MM.1S (cell line): ENCODE data around the gene NEDD4L.
A peak's percentile ranks its signal among the peaks of the same experiment; 100 is the strongest.

ENCODE experiments used
- DNase-seq: peaks from one replicate; pipeline ENCODE4 v3.0.0-alpha.2; 2015
- H2AFZ ChIP-seq: fragments of 300-600 bp; sonication (generic); 2 replicates; pipeline ENCODE4 v1.6.0; 2016; ENCODE audit warnings: antibody characterized with exemption, low read length
- H3F3A ChIP-seq: fragments of 300-600 bp; sonication (generic); 2 replicates; pipeline ENCODE4 v1.6.1; 2016; ENCODE audit warnings: mild to moderate bottlenecking, antibody characterized with exemption, low read length, moderate library complexity, mixed read lengths; ENCODE audit not compliant: insufficient read depth
- H3K27ac ChIP-seq: fragments of 300-600 bp; sonication (generic); 2 replicates; pipeline ENCODE4 v1.5.1; 2016; ENCODE audit warnings: mild to moderate bottlenecking, low read length
- H3K27me3 ChIP-seq: fragments of 300-600 bp; sonication (generic); replicated peaks from 2 replicates; pipeline ENCODE4 v1.6.0; 2016; ENCODE audit warnings: low read length; ENCODE audit not compliant: insufficient read depth
- H3K36me3 ChIP-seq: fragments of 300-600 bp; sonication (generic); replicated peaks from 2 replicates; pipeline ENCODE4 v1.6.1; 2016; ENCODE audit warnings: mild to moderate bottlenecking, low read length, mixed read lengths; ENCODE audit not compliant: insufficient read depth
- H3K4me1 ChIP-seq: fragments of 300-600 bp; sonication (generic); 2 replicates; pipeline ENCODE4 v1.6.1; 2016; ENCODE audit warnings: low read length, mixed read lengths
- H3K4me2 ChIP-seq: fragments of 300-600 bp; sonication (generic); 2 replicates; pipeline ENCODE4 v1.6.0; 2016; ENCODE audit warnings: low read depth, low read length
- H3K4me3 ChIP-seq: fragments of 300-600 bp; sonication (generic); 2 replicates; pipeline ENCODE4 v1.5.1; 2016; ENCODE audit warnings: low read length, mixed read lengths
- H3K79me2 ChIP-seq: fragments of 300-600 bp; sonication (generic); 2 replicates; pipeline ENCODE4 v1.6.1; 2016; ENCODE audit warnings: mixed run types, low read length, mixed read lengths
- H3K9ac ChIP-seq: fragments of 300-600 bp; sonication (generic); 2 replicates; pipeline ENCODE4 v1.6.1; 2016; ENCODE audit warnings: low read length, mixed read lengths
- H3K9me2 ChIP-seq: fragments of 300-600 bp; sonication (generic); replicated peaks from 2 replicates; pipeline ENCODE4 v1.6.1; 2016; ENCODE audit warnings: mild to moderate bottlenecking, low read length, mixed read lengths; ENCODE audit not compliant: insufficient read depth
- H3K9me3 ChIP-seq: fragments of 300-600 bp; sonication (generic); replicated peaks from 2 replicates; pipeline ENCODE4 v1.6.1; 2016; ENCODE audit warnings: mild to moderate bottlenecking, low read length, mixed read lengths; ENCODE audit not compliant: insufficient read depth
- H4K20me1 ChIP-seq: fragments of 300-600 bp; sonication (generic); 2 replicates; pipeline ENCODE4 v1.6.1; 2016; ENCODE audit warnings: mild to moderate bottlenecking, low read length, moderate library complexity, mixed read lengths; ENCODE audit not compliant: insufficient read depth
- EZH2 ChIP-seq: fragments of 300-600 bp; sonication (generic); optimal IDR thresholded peaks from 2 replicates; pipeline ENCODE3; 2017; ENCODE audit warnings: low read depth, mild to moderate bottlenecking, antibody characterized with exemption, low read length, mixed read lengths
- EZH2phosphoT487 ChIP-seq: fragments of 300-600 bp; sonication (generic); IDR thresholded peaks from 2 replicates; pipeline ENCODE4 v1.6.1; 2018; ENCODE audit warnings: antibody characterized with exemption, low read length
- TF ChIP-seq, protein P1 (sequence below): fragments of 300-600 bp; sonication (generic); IDR thresholded peaks from 2 replicates; pipeline ENCODE4 v1.5.1; 2016; ENCODE audit warnings: antibody characterized with exemption, low read length, mixed read lengths

The NEDD4L gene

DNA sequence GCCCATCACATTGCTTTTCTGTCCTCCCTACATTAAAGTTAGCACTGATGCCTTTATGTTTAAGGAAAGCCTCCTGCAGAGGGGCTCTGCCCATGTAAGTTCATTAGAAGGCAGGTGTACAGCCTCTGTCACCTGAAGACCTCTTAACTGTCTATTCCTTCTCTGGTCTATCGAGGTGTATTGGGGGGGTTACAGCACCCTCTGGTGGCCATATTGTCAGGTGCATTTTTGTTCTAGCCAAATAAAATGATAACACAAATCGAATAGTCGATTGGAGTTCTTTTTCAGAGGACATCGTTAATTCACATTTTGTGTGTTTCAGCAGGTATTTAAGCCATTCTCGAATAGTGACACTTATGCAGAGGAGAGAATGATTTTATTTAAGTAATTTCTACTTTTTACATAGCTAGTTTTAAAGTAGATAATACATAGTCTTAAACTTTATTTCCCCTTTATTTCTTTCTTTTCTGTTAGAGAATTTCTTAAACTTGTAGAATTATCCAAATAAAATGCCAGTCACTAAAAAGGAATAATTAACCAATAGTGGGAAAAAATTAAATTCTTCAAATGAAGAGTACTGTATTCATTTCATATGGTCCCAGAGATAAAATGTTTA is 136.8 kb downstream of the NEDD4L start:
- Histone ChIP-seq H4K20me1 (no peaks in the 10 kb centered on the region), H3K36me3 (no peaks in the 10 kb centered on the region), H3K9ac (no peak overlapping the region), H3K4me1 (no peaks in the 10 kb centered on the region), H3K79me2 (no peaks in the 10 kb centered on the region), H3K27ac (no peak overlapping the region), H3K9me2 (no peaks in the 10 kb centered on the region), H3K9me3 (no peaks in the 10 kb centered on the region), H3K27me3 (no peaks in the 10 kb centered on the region), H3K4me3 (no peak overlapping the region), H2AFZ (no peak overlapping the region), H3K4me2 (no peak overlapping the region), H3F3A (no peaks in the 10 kb centered on the region)
- TF ChIP-seq EZH2phosphoT487 = no peak
- TF ChIP-seq, protein P1, sequence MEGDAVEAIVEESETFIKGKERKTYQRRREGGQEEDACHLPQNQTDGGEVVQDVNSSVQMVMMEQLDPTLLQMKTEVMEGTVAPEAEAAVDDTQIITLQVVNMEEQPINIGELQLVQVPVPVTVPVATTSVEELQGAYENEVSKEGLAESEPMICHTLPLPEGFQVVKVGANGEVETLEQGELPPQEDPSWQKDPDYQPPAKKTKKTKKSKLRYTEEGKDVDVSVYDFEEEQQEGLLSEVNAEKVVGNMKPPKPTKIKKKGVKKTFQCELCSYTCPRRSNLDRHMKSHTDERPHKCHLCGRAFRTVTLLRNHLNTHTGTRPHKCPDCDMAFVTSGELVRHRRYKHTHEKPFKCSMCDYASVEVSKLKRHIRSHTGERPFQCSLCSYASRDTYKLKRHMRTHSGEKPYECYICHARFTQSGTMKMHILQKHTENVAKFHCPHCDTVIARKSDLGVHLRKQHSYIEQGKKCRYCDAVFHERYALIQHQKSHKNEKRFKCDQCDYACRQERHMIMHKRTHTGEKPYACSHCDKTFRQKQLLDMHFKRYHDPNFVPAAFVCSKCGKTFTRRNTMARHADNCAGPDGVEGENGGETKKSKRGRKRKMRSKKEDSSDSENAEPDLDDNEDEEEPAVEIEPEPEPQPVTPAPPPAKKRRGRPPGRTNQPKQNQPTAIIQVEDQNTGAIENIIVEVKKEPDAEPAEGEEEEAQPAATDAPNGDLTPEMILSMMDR = peak; percentile 84
- no peak for TF ChIP-seq EZH2
- peak; percentile 30 for DNase-seq

DNA sequence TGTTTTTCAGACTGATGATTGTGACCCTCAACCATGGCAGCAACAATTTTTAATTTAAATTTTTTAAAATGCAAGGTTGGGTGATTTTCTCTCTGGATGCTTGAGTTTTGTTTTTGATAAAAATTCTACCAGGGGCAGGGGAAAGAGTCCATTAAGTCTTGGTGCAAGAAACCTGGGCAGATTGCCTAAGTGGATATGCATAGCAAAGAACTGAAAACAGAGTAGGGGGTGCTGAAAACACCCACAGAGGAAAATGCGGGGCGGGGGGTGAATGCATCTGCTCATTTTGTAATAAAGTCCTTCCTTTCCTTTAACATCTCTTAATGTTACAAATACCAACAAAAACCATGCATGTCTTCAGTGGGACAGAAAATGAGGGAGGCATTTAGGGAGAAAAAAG is 138.0 kb downstream of the NEDD4L start:
- no peak overlapping the region for H3K9ac ChIP-seq
- H3K4me3 ChIP-seq = no peak overlapping the region
- no peaks in the 10 kb centered on the region for H3K9me2 ChIP-seq
- no peaks in the 10 kb centered on the region for H3K27me3 ChIP-seq
- no peaks in the 10 kb centered on the region for H3K9me3 ChIP-seq
- H3K36me3 ChIP-seq = no peaks in the 10 kb centered on the region
- H3K79me2 ChIP-seq = no peaks in the 10 kb centered on the region
- DNase-seq = no peak
- no peaks in the 10 kb centered on the region for H3K4me1 ChIP-seq
- H3K4me2 ChIP-seq = no peak overlapping the region
- H3F3A ChIP-seq = no peaks in the 10 kb centered on the region
- no peaks in the 10 kb centered on the region for H4K20me1 ChIP-seq
- H2AFZ ChIP-seq = no peak overlapping the region
- no peak for TF ChIP-seq EZH2
- no peak for TF ChIP-seq EZH2phosphoT487
- TF ChIP-seq, protein P1 = no peak
- no peak overlapping the region for H3K27ac ChIP-seq

DNA sequence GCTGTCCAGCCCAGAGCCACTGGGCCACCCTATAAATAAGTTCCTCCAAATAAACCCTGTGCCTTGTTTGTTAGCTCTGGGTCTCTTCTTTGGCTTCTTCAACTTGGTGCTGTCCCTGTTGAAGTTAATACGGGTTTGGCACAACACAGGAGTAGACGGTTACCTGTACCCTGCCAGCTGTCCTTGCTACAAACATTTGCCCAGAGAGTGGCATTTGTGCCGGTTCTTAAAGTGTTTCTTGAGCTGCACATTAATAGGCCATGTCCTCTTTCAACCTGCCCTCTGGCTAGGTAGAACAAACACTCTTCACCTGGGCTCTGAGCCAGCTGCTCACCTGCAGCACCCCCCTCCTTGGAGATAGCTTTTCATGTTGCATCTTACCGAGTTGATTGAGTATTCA is 139.2 kb downstream of the NEDD4L start:
- H2AFZ ChIP-seq = no peak overlapping the region
- no peak overlapping the region for H3K4me3 ChIP-seq
- no peak overlapping the region for H3K4me2 ChIP-seq
- no peaks in the 10 kb centered on the region for H3K79me2 ChIP-seq
- H3K27me3 ChIP-seq = no peaks in the 10 kb centered on the region
- TF ChIP-seq EZH2 = no peak
- TF ChIP-seq, protein P1 = no peak
- TF ChIP-seq EZH2phosphoT487 = no peak
- H3K9ac ChIP-seq = no peak overlapping the region
- H3K9me3 ChIP-seq = no peaks in the 10 kb centered on the region
- DNase-seq = no peak
- no peaks in the 10 kb centered on the region for H3F3A ChIP-seq
- H3K9me2 ChIP-seq = no peaks in the 10 kb centered on the region
- no peaks in the 10 kb centered on the region for H3K36me3 ChIP-seq
- H4K20me1 ChIP-seq = no peaks in the 10 kb centered on the region
- no peak overlapping the region for H3K27ac ChIP-seq
- H3K4me1 ChIP-seq = no peaks in the 10 kb centered on the region
